A549 (cell line): ENCODE results near the gene CEP126.

Source experiments
- BHLHE40 ChIP-seq: IDR thresholded peaks from 2 replicates; pipeline ENCODE4 v1.6.1; 2012; ENCODE audit warnings: low read depth, low read length, inconsistent platforms
- TF ChIP-seq, protein P1 (sequence below): fragments of >200 bp; sonication (Bioruptor Twin); formaldehyde crosslinking; IDR thresholded peaks from 3 replicates; pipeline ENCODE4 v1.6.1; 2016

DNA sequence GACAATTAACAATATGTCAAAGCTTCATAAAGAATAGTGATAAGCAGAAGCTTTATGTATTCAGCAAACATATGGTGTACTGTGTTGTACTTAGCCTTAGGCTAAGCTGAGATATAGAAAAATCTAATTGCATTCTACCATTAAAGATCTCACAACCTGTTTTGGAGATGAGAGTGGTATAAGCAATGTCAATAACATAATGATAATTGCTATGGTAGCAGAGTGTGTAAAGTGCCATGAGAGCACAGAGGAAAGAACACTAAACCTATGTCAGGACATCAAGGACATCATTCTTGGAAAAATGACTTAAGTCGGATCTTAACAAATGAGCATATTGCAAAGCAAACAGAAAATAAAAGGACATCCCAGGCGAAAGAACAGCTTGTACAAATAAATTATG, 30.1 kb downstream of the CEP126 start:
- no peak for TF ChIP-seq BHLHE40
- TF ChIP-seq, protein P1, sequence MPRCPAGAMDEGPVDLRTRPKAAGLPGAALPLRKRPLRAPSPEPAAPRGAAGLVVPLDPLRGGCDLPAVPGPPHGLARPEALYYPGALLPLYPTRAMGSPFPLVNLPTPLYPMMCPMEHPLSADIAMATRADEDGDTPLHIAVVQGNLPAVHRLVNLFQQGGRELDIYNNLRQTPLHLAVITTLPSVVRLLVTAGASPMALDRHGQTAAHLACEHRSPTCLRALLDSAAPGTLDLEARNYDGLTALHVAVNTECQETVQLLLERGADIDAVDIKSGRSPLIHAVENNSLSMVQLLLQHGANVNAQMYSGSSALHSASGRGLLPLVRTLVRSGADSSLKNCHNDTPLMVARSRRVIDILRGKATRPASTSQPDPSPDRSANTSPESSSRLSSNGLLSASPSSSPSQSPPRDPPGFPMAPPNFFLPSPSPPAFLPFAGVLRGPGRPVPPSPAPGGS: no peak
